Left ventricle myocardium inferior (tissue), 1 donor: Measurements from ENCODE around the gene EPC1. TPM values are rescaled to one million over a fixed set of nuclear protein-coding genes. Genes with fewer than 3 reads are reported as not detected.
A peak's percentile ranks its signal among the peaks of the same experiment; 100 is the strongest.
"Not testable (repeated sequence)": the region's sequence is repeated elsewhere in the genome, so short reads cannot be mapped to it uniquely, and the experiment has no call there.

ENCODE experiments used
- DNase-seq: peaks from one replicate; pipeline ENCODE4 v3.0.0-alpha.2; 2020
- H3K27ac ChIP-seq: fragments of 200-600 bp; replicated peaks from 2 replicates; pipeline ENCODE4 v1.8.0; 2021
- H3K27me3 ChIP-seq: fragments of 200-600 bp; 2 replicates; pipeline ENCODE4 v1.8.0; 2021; ENCODE audit warnings: low read depth
- H3K36me3 ChIP-seq: fragments of 200-600 bp; 2 replicates; pipeline ENCODE4 v1.8.0; 2021
- H3K4me1 ChIP-seq: fragments of 200-600 bp; 2 replicates; pipeline ENCODE4 v1.8.0; 2021
- H3K4me3 ChIP-seq: fragments of 200-600 bp; 2 replicates; pipeline ENCODE4 v1.8.0; 2021; ENCODE audit warnings: mild to moderate bottlenecking, moderate library complexity
- H3K9me3 ChIP-seq: fragments of 200-600 bp; replicated peaks from 2 replicates; pipeline ENCODE4 v1.8.0; 2021
- intact Hi-C: fragments of 100-400 bp; cut with micrococcal nuclease; formaldehyde crosslinking; loops from one replicate; pipeline ENCODE4 v1.11.0; 2022
- total RNA-seq: library from RNA; stranded (reverse); fragmentation: NEBNext Ultra II Directional; extraction: Animal tissue kit (Norgen Biotek cat#: 25700); gene quantifications from one replicate; pipeline ENCODE4 v1.2.1, GENCODE V29; 2021
- TF ChIP-seq, protein P1 (sequence below): fragments of 200-600 bp; IDR thresholded peaks from 2 replicates; pipeline ENCODE4 v1.8.0; 2021; ENCODE audit warnings: antibody characterized with exemption, mild to moderate bottlenecking, borderline replicate concordance
- donor health status: DM: no; HTN: yes; CAD: no; lungs with severe emphysema.

EPC1 gene
- total RNA-seq, 1 donor from 2014 or later, result 17.0 TPM

- no peaks in the 10 kb centered on the region for H3K9me3 ChIP-seq
- H3K4me1 ChIP-seq, result peaks cover 71% of the 10 kb centered on the region
- H3K36me3 ChIP-seq, result no peaks in the 10 kb centered on the region
- intact Hi-C loops, result loop anchor here (5.0 to 10.0 kb wide), 2 partner anchors 111 to 303 kb away; no protein-coding TSS in a partner anchor
- peak overlapping the region; percentile 43 for H3K4me3 ChIP-seq
- peak overlapping the region; percentile 57 for H3K27ac ChIP-seq
- TF ChIP-seq, protein P1, sequence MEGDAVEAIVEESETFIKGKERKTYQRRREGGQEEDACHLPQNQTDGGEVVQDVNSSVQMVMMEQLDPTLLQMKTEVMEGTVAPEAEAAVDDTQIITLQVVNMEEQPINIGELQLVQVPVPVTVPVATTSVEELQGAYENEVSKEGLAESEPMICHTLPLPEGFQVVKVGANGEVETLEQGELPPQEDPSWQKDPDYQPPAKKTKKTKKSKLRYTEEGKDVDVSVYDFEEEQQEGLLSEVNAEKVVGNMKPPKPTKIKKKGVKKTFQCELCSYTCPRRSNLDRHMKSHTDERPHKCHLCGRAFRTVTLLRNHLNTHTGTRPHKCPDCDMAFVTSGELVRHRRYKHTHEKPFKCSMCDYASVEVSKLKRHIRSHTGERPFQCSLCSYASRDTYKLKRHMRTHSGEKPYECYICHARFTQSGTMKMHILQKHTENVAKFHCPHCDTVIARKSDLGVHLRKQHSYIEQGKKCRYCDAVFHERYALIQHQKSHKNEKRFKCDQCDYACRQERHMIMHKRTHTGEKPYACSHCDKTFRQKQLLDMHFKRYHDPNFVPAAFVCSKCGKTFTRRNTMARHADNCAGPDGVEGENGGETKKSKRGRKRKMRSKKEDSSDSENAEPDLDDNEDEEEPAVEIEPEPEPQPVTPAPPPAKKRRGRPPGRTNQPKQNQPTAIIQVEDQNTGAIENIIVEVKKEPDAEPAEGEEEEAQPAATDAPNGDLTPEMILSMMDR, result peak; percentile 83
- peak; percentile 62 for DNase-seq
- H3K27me3 ChIP-seq, result no peaks in the 10 kb centered on the region
These were observed 21.0 kb upstream of the EPC1 start for GRCh38 chr10:32367793-32368453.

- H3K4me3 ChIP-seq, result no peak overlapping the region
- intact Hi-C loops, result loop anchor here (5.0 to 10.0 kb wide), 2 partner anchors 109 to 302 kb away; no protein-coding TSS in a partner anchor
- peaks cover 77% of the 10 kb centered on the region for H3K4me1 ChIP-seq
- TF ChIP-seq, protein P1, result no peak
- DNase-seq, result no peak
- no peaks in the 10 kb centered on the region for H3K36me3 ChIP-seq
- no peaks in the 10 kb centered on the region for H3K9me3 ChIP-seq
- no peak overlapping the region for H3K27ac ChIP-seq
- H3K27me3 ChIP-seq, result no peaks in the 10 kb centered on the region
These were observed 19.6 kb upstream of the EPC1 start for GRCh38 chr10:32366588-32366987.

GRCh38 chr10:32366111-32366510 lies 19.2 kb upstream of the EPC1 start:
- Histone ChIP-seq H3K36me3 (no peaks in the 10 kb centered on the region), H3K27me3 (no peaks in the 10 kb centered on the region), H3K4me3 (peak overlapping the region; percentile 44), H3K4me1 (peaks cover 77% of the 10 kb centered on the region), H3K27ac (no peak overlapping the region), H3K9me3 (no peaks in the 10 kb centered on the region)
- intact Hi-C loops, result loop anchor here (5.0 to 10.0 kb wide), 2 partner anchors 109 to 301 kb away; no protein-coding TSS in a partner anchor
- TF ChIP-seq, protein P1, result no peak
- no peak for DNase-seq

DNA sequence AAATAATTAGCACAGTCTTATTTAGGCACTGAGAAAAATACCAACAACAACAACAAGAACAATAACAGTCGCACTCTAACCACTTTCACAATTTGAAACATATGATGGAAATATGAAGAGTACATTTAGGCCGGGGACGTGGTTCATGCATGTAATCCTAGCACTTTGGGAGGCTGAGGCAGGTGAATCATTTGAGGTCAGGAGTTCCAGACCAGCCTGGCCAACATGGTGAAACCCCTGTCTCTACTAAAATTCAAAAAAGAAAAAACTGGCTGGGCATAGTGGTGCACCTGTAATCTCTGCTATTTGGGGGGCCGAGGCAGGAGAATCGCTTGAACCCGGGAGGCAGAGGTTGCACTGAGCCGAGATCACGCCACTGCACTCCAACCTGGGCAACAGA lies 18.4 kb upstream of the EPC1 start:
- DNase-seq, H3K4me3 ChIP-seq, H3K36me3 ChIP-seq, H3K9me3 ChIP-seq, H3K27ac ChIP-seq, H3K27me3 ChIP-seq: not testable (repeated sequence)
- H3K4me1 ChIP-seq, result peaks cover 69% of the 10 kb centered on the region
- intact Hi-C loops, result loop anchor here (5.0 to 10.0 kb wide), 2 partner anchors 108 to 301 kb away; no protein-coding TSS in a partner anchor

- DNase-seq, result no peak
- Histone ChIP-seq H3K4me1 (peaks cover 41% of the 10 kb centered on the region), H3K36me3 (no peaks in the 10 kb centered on the region), H3K27me3 (no peaks in the 10 kb centered on the region), H3K9me3 (no peaks in the 10 kb centered on the region), H3K4me3 (no peak overlapping the region), H3K27ac (no peak overlapping the region)
- intact Hi-C loops, result loop anchor here (10.0 kb wide), 1 partner anchor 298 kb away; no protein-coding TSS in a partner anchor
- TF ChIP-seq, protein P1, result no peak
These were observed 15.6 kb upstream of the EPC1 start for GRCh38 chr10:32362571-32362970.

GRCh38 chr10:32360884-32361283 lies 13.9 kb upstream of the EPC1 start:
- no peak for DNase-seq
- no peak overlapping the region for H3K4me3 ChIP-seq
- TF ChIP-seq, protein P1, result no peak
- no peaks in the 10 kb centered on the region for H3K27me3 ChIP-seq
- intact Hi-C loops, result loop anchor here (10.0 kb wide), 1 partner anchor 296 kb away; no protein-coding TSS in a partner anchor
- H3K27ac ChIP-seq, result no peak overlapping the region
- H3K36me3 ChIP-seq, result no peaks in the 10 kb centered on the region
- no peaks in the 10 kb centered on the region for H3K9me3 ChIP-seq
- H3K4me1 ChIP-seq, result peaks cover 31% of the 10 kb centered on the region
